GM23338 (cell line): Measurements from ENCODE around the gene UGT1A10. TPM values are rescaled to one million over a fixed set of nuclear protein-coding genes. Genes with fewer than 3 reads are reported as not detected.
A peak's percentile ranks its signal among the peaks of the same experiment; 100 is the strongest.

Source experiments
- ATAC-seq: fragments of 200-7000 bp; cut with Tn5 transposase; 3 replicates; pipeline ENCODE4 v1.9.1; 2020
- DNase-seq: peaks from one replicate; pipeline ENCODE4 v3.0.0-alpha.2; 2015; ENCODE audit warnings: low spot score
- H2AFZ ChIP-seq: fragments of 200-600 bp; sonication (generic); 2 replicates; pipeline ENCODE4 v1.8.0; 2016; ENCODE audit warnings: antibody characterized with exemption, mild to moderate bottlenecking, moderate library complexity
- H3F3A ChIP-seq: fragments of 200-600 bp; sonication (generic); replicated peaks from 2 replicates; pipeline ENCODE4 v1.8.0; 2017; ENCODE audit warnings: antibody characterized with exemption, mixed run types, low read depth
- H3K27ac ChIP-seq: fragments of 200-600 bp; sonication (generic); 2 replicates; pipeline ENCODE4 v1.6.1; 2016; ENCODE audit warnings: low read depth
- H3K27me3 ChIP-seq: fragments of 200-600 bp; sonication (generic); 2 replicates; pipeline ENCODE4 v1.8.0; 2016; ENCODE audit warnings: mild to moderate bottlenecking, mixed run types, moderate library complexity; ENCODE audit not compliant: insufficient read depth
- H3K36me3 ChIP-seq: fragments of 200-600 bp; sonication (generic); 2 replicates; pipeline ENCODE4 v1.8.0; 2016; ENCODE audit warnings: mild to moderate bottlenecking; ENCODE audit not compliant: insufficient read depth
- H3K4me1 ChIP-seq: fragments of 200-600 bp; sonication (generic); 2 replicates; pipeline ENCODE4 v1.8.0; 2016; ENCODE audit warnings: mild to moderate bottlenecking, moderate library complexity; ENCODE audit not compliant: insufficient read depth
- H3K4me2 ChIP-seq: fragments of 200-600 bp; sonication (generic); 2 replicates; pipeline ENCODE4 v1.7.1; 2017; ENCODE audit warnings: mixed run types
- H3K4me3 ChIP-seq: fragments of 200-600 bp; sonication (generic); 2 replicates; pipeline ENCODE4 v1.6.1; 2016; ENCODE audit warnings: mixed run types
- H3K79me2 ChIP-seq: fragments of 200-600 bp; sonication (generic); replicated peaks from 2 replicates; pipeline ENCODE4 v1.8.0; 2017; ENCODE audit warnings: mild to moderate bottlenecking; ENCODE audit not compliant: insufficient read depth
- H3K9me2 ChIP-seq: fragments of 200-600 bp; sonication (generic); 2 replicates; pipeline ENCODE4 v1.8.0; 2017; ENCODE audit not compliant: insufficient read depth
- H4K20me1 ChIP-seq: fragments of 200-600 bp; sonication (generic); replicated peaks from 2 replicates; pipeline ENCODE4 v1.8.0; 2017; ENCODE audit warnings: mild to moderate bottlenecking; ENCODE audit not compliant: insufficient read depth
- H3K27ac Mint-ChIP-seq: 2 replicates; pipeline ENCODE4 v1.8.0; 2020; ENCODE audit warnings: inconsistent platforms, mild to moderate bottlenecking, moderate library complexity, mixed read lengths
- H3K27me3 Mint-ChIP-seq: 3 replicates; pipeline ENCODE4 v1.8.0; 2022; ENCODE audit warnings: low read depth, mild to moderate bottlenecking, moderate library complexity, mixed read lengths, inconsistent platforms; ENCODE audit not compliant: insufficient read depth, poor library complexity
- H3K36me3 Mint-ChIP-seq: 3 replicates; pipeline ENCODE4 v1.8.0; 2021; ENCODE audit warnings: low read depth, mild to moderate bottlenecking, inconsistent platforms, moderate library complexity, mixed read lengths
- H3K4me1 Mint-ChIP-seq: 3 replicates; pipeline ENCODE4 v1.8.0; 2020; ENCODE audit warnings: mild to moderate bottlenecking, inconsistent platforms, mixed read lengths
- H3K4me3 Mint-ChIP-seq: 3 replicates; pipeline ENCODE4 v1.8.0; 2021; ENCODE audit warnings: moderate library complexity, mild to moderate bottlenecking, inconsistent platforms, mixed read lengths
- H3K9me3 Mint-ChIP-seq: 3 replicates; pipeline ENCODE4 v1.8.0; 2020; ENCODE audit warnings: moderate library complexity, mild to moderate bottlenecking, inconsistent platforms, mixed read lengths
- CREB1 ChIP-seq: fragments of 250-450 bp; sonication (Bioruptor Pico); IDR thresholded peaks from 2 replicates; pipeline ENCODE4 v1.5.0; 2020; ENCODE audit warnings: low read depth, mild to moderate bottlenecking, moderate library complexity
- CTCF ChIP-seq, 2 experiments: fragments of 200-600 bp in 1 of 2; sonication (generic) in 1 of 2; conservative IDR thresholded peaks; 2 replicates each; pipeline versions ENCODE4 v1.5.1 to v1.6.1; 2016 to 2017; ENCODE audit warnings: antibody characterized with exemption in 2 of 2, low read depth in 2 of 2, mild to moderate bottlenecking in 2 of 2, moderate library complexity in 1 of 2
- ETS1 ChIP-seq: IDR thresholded peaks from 2 replicates; pipeline ENCODE4 v1.6.1; 2016; ENCODE audit warnings: antibody characterized with exemption
- EZH2 ChIP-seq: fragments of 200-600 bp; sonication (generic); IDR thresholded peaks from one replicate; pipeline ENCODE4 v1.8.0; 2017; ENCODE audit warnings: antibody characterized with exemption, mild to moderate bottlenecking, low read depth; ENCODE audit not compliant: unreplicated experiment
- EZH2phosphoT487 ChIP-seq: fragments of 200-600 bp; sonication (generic); IDR thresholded peaks from one replicate; pipeline ENCODE4 v1.8.1; 2018; ENCODE audit warnings: antibody characterized with exemption; ENCODE audit not compliant: unreplicated experiment
- JUNB ChIP-seq: IDR thresholded peaks from one replicate; pipeline ENCODE4 v1.6.1; 2016; ENCODE audit warnings: antibody characterized with exemption; ENCODE audit not compliant: unreplicated experiment
- POLR2AphosphoS5 ChIP-seq: IDR thresholded peaks from 2 replicates; pipeline ENCODE4 v1.6.1; 2016; ENCODE audit warnings: antibody characterized with exemption, low read depth
- REST ChIP-seq: IDR thresholded peaks from one replicate; pipeline ENCODE4 v1.6.1; 2018; ENCODE audit warnings: antibody characterized with exemption; ENCODE audit not compliant: unreplicated experiment
- STAT1 ChIP-seq: IDR thresholded peaks from one replicate; pipeline ENCODE4 v1.6.1; 2016; ENCODE audit warnings: antibody characterized with exemption; ENCODE audit not compliant: unreplicated experiment
- ZNF114 ChIP-seq: fragments of 250-450 bp; sonication (Bioruptor Pico); IDR thresholded peaks from 2 replicates; pipeline ENCODE4 v1.5.0; 2020; ENCODE audit warnings: mild to moderate bottlenecking, moderate library complexity
- ZNF331 ChIP-seq: fragments of 250-450 bp; sonication (Bioruptor Pico); IDR thresholded peaks from 2 replicates; pipeline ENCODE4 v1.5.0; 2020; ENCODE audit warnings: low read depth, mild to moderate bottlenecking, moderate library complexity
- ZNF462 ChIP-seq: fragments of 250-450 bp; sonication (Bioruptor Pico); IDR thresholded peaks from 2 replicates; pipeline ENCODE4 v1.5.0; 2020; ENCODE audit warnings: mild to moderate bottlenecking, moderate library complexity
- polyA plus RNA-seq: library from polyadenylated mRNA; unstranded; fragments of >200 nt; fragmentation: Nextera tagmentation; extraction: Ambion mirVana; gene quantifications from 2 replicates; pipeline ENCODE4 v1.2.1, GENCODE V29; 2016
- total RNA-seq: library from RNA; depleted of rRNA; stranded (reverse); fragments of >200 nt; shearing (Covaris generic); gene quantifications from 2 replicates; pipeline ENCODE4 v1.2.3, GENCODE V29; 2014

UGT1A10 gene
- total and polyA plus RNA-seq, 2 experiments from 2014 or later = not detected

GRCh38 chr2:233651430-233651829 is 15.2 kb downstream of the UGT1A10 start (continued):
- TF ChIP-seq ETS1 = no peak
- no peak for TF ChIP-seq EZH2phosphoT487
- no peak for TF ChIP-seq ZNF114 (CRISPR knock-in tag)
- TF ChIP-seq ZNF331 = no peak
- TF ChIP-seq CREB1 (CRISPR knock-in tag) = no peak
- TF ChIP-seq JUNB = no peak
- TF ChIP-seq STAT1 = no peak

- no peak overlapping the region for H3K27ac ChIP-seq
- H4K20me1 ChIP-seq = no peaks in the 10 kb centered on the region
- Mint-ChIP-seq H3K4me3 (no peak overlapping the region), H3K27me3 (no peaks in the 10 kb centered on the region), H3K27ac (no peak overlapping the region), H3K4me1 (no peaks in the 10 kb centered on the region), H3K9me3 (no peaks in the 10 kb centered on the region), H3K36me3 (no peaks in the 10 kb centered on the region)
- no peak overlapping the region for H2AFZ ChIP-seq
- no peak overlapping the region for H3K4me2 ChIP-seq
- H3K27me3 ChIP-seq = no peaks in the 10 kb centered on the region
- H3K9me2 ChIP-seq = no peaks in the 10 kb centered on the region
- H3F3A ChIP-seq = no peaks in the 10 kb centered on the region
- H3K4me1 ChIP-seq = no peaks in the 10 kb centered on the region
- ATAC-seq (no peak), DNase-seq (peak; percentile 2)
- no peaks in the 10 kb centered on the region for H3K79me2 ChIP-seq
- no peaks in the 10 kb centered on the region for H3K36me3 ChIP-seq
- no peak overlapping the region for H3K4me3 ChIP-seq
- TF ChIP-seq ZNF114 (CRISPR knock-in tag) (no peak), STAT1 (no peak), EZH2phosphoT487 (no peak), CREB1 (CRISPR knock-in tag) (no peak), JUNB (no peak), CTCF (conservative IDR thresholded peaks at IDR 0.05; ENCODE audit: low read depth in 2 of 2) (no peak), ZNF331 (no peak), EZH2 (no peak), REST (no peak), POLR2AphosphoS5 (no peak), ZNF462 (CRISPR knock-in tag) (no peak)
Observed at GRCh38 chr2:233654501-233654900, 18.3 kb downstream of the UGT1A10 start.
